OCI-LY3 (cell line): Measurements from ENCODE around the gene XXYLT1.

ENCODE experiments used
- H2AFZ ChIP-seq: fragments of 200-600, 300-600 bp; shearing (Covaris generic); 2 replicates; pipeline ENCODE4 v1.6.0; 2014; ENCODE audit warnings: antibody characterized with exemption, low read depth, low read length
- H3K27ac ChIP-seq: fragments of 200-600, 300-600 bp; sonication (generic); 2 replicates; pipeline ENCODE4 v1.5.1; 2014; ENCODE audit warnings: mild to moderate bottlenecking, low read length, moderate library complexity, mixed read lengths
- H3K27me3 ChIP-seq: fragments of 200-600, 300-600 bp; sonication (generic); 2 replicates; pipeline ENCODE4 v1.6.1; 2014; ENCODE audit warnings: low read depth, low read length, mixed read lengths
- H3K36me3 ChIP-seq: fragments of 200-600, 300-600 bp; sonication (generic); replicated peaks from 2 replicates; pipeline ENCODE3; 2014; ENCODE audit warnings: low read depth, low read length, mixed read lengths
- H3K4me1 ChIP-seq: fragments of 300-600, 200-600 bp; sonication (generic); 2 replicates; pipeline ENCODE4 v1.6.1; 2014; ENCODE audit warnings: low read length, mixed read lengths
- H3K4me2 ChIP-seq: fragments of 200-600, 300-600 bp; sonication (generic); 2 replicates; pipeline ENCODE4 v1.6.1; 2014; ENCODE audit warnings: low read length, mixed read lengths
- H3K4me3 ChIP-seq: fragments of 300-600, 200-600 bp; sonication (generic); 2 replicates; pipeline ENCODE4 v1.5.1; 2014; ENCODE audit warnings: antibody characterized with exemption, mild to moderate bottlenecking, low read length, moderate library complexity
- H3K79me2 ChIP-seq: fragments of 300-600, 200-600 bp; shearing (Covaris generic); 2 replicates; pipeline ENCODE4 v1.6.1; 2014; ENCODE audit warnings: mild to moderate bottlenecking, low read length, mixed read lengths
- H3K9ac ChIP-seq: fragments of 300-600, 200-600 bp; shearing (Covaris generic); 2 replicates; pipeline ENCODE4 v1.6.0; 2014; ENCODE audit warnings: mild to moderate bottlenecking, low read length, moderate library complexity
- H3K9me3 ChIP-seq: fragments of 200-600, 300-600 bp; shearing (Covaris generic); 2 replicates; pipeline ENCODE4 v1.6.1; 2014; ENCODE audit warnings: low read length, mixed read lengths; ENCODE audit not compliant: insufficient read depth
- H4K20me1 ChIP-seq: fragments of 200-600, 300-600 bp; sonication (generic); 2 replicates; pipeline ENCODE4 v1.6.1; 2016; ENCODE audit warnings: low read length, mixed read lengths; ENCODE audit not compliant: insufficient read depth
- EZH2phosphoT487 ChIP-seq: fragments of 200-600 bp; shearing (Covaris generic); IDR thresholded peaks from 2 replicates; pipeline ENCODE4 v1.6.1; 2018; ENCODE audit warnings: antibody characterized with exemption, mixed run types, low read depth
- TF ChIP-seq, protein P1 (sequence below): fragments of 200-600, 300-600 bp; sonication (generic); IDR thresholded peaks from 2 replicates; pipeline ENCODE4 v1.5.1; 2014; ENCODE audit warnings: antibody characterized with exemption, low read length, low read depth

Gene XXYLT1

DNA sequence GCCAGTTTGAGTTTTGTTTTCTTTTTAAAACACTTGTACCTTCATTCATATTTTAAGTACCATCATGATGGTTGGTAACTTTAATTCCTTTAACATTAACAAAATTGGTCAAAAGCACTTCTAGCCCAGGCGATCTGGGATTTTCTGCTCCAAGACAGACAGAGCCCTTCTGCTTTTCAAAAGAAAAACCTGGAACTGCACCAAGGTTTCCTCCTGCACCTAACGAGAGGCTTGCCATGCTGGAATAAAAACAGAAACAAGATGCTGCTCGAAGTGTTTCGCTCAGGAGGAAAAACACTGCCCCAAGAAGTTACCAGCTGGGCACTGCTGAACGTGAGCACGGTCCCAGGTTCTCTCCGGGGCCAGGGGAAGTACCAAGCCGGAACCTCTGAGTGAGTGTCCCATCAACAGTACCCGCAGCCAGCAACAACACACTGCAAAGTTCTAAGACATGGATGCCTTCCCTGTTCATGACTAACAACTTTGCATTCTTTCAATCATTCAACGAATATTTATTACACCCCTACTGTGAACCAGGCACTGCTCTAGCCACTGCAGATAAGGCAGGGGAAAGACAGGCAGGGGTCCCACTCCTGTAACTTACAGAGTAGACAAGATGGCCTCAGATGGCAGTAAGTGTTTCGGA is 98.8 kb downstream of the XXYLT1 start:
- Histone ChIP-seq H2AFZ (no peak overlapping the region), H3K79me2 (no peaks in the 10 kb centered on the region), H3K4me3 (no peak overlapping the region), H3K9ac (no peak overlapping the region), H3K9me3 (no peaks in the 10 kb centered on the region), H3K27ac (no peak overlapping the region), H3K36me3 (no peaks in the 10 kb centered on the region), H3K4me1 (peaks cover 16% of the 10 kb centered on the region), H4K20me1 (no peaks in the 10 kb centered on the region), H3K4me2 (no peak overlapping the region), H3K27me3 (no peaks in the 10 kb centered on the region)
- TF ChIP-seq, protein P1, sequence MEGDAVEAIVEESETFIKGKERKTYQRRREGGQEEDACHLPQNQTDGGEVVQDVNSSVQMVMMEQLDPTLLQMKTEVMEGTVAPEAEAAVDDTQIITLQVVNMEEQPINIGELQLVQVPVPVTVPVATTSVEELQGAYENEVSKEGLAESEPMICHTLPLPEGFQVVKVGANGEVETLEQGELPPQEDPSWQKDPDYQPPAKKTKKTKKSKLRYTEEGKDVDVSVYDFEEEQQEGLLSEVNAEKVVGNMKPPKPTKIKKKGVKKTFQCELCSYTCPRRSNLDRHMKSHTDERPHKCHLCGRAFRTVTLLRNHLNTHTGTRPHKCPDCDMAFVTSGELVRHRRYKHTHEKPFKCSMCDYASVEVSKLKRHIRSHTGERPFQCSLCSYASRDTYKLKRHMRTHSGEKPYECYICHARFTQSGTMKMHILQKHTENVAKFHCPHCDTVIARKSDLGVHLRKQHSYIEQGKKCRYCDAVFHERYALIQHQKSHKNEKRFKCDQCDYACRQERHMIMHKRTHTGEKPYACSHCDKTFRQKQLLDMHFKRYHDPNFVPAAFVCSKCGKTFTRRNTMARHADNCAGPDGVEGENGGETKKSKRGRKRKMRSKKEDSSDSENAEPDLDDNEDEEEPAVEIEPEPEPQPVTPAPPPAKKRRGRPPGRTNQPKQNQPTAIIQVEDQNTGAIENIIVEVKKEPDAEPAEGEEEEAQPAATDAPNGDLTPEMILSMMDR: no peak
- no peak for TF ChIP-seq EZH2phosphoT487

DNA sequence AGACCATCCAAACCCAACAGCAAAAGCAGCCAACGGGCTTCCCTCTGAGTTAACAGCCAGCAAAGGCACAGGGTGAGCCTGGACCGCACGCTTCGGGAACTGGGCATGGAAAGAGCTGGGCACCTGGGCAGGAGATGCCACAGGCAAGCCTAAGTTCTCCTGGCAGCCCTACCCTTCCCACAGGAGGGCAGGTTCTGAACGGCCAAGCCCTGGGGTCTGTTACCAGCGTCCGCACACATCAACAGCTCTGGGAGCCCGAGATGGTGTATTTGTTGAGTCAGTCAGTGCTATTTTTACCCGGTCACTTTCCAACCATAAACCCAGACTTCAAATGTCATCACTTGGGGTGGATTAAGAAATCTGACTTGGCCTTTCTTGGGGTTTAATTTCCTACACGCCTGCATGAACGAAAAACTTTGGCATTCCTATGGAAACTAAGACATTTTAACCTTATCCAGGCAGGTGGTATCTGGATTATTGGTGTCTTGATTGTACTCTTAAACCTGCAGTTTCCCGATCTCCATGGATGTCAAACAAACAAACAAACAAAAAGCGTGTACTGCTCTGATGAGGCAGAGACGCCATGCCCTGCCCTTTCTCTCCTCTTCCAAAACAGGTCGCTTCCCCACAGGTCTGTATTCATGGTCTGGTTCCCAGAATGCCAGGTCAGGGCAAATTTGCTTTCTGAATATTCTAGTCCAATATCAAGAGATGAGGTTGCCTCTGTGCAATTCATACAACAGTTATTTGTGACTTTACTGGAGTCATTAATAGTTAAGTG is 99.7 kb downstream of the XXYLT1 start:
- no peak overlapping the region for H2AFZ ChIP-seq
- H3K9ac ChIP-seq: no peak overlapping the region
- TF ChIP-seq EZH2phosphoT487: no peak
- H3K79me2 ChIP-seq: no peaks in the 10 kb centered on the region
- no peaks in the 10 kb centered on the region for H3K27me3 ChIP-seq
- H3K4me2 ChIP-seq: no peak overlapping the region
- no peaks in the 10 kb centered on the region for H3K9me3 ChIP-seq
- peaks cover 18% of the 10 kb centered on the region for H3K4me1 ChIP-seq
- no peak overlapping the region for H3K4me3 ChIP-seq
- no peaks in the 10 kb centered on the region for H3K36me3 ChIP-seq
- H3K27ac ChIP-seq: no peak overlapping the region
- H4K20me1 ChIP-seq: no peaks in the 10 kb centered on the region

DNA sequence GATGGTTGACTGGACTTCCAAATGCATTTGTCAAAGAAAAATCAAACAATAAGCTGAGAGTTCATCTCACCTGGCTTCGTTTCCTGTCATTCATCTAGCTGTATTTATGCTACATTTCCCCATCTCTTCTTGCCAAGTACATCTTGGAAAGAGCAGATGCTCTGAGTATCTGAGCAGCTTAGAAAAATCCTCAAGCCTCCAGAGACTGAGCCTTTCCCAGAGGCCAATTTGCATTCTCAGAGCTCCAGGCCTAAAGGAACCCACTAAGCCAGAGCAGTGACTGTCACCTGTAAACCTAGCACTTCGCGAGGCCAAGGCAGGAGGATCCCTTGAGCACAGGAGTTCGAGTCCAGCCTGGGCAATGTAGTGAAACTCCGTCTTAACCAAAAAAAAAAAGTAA is 100.5 kb downstream of the XXYLT1 start:
- no peak overlapping the region for H3K27ac ChIP-seq
- H3K4me1 ChIP-seq: peaks cover 25% of the 10 kb centered on the region
- H3K36me3 ChIP-seq: no peaks in the 10 kb centered on the region
- H3K4me3 ChIP-seq: no peak overlapping the region
- H3K27me3 ChIP-seq: no peaks in the 10 kb centered on the region
- no peak overlapping the region for H3K9ac ChIP-seq
- no peak overlapping the region for H3K4me2 ChIP-seq
- no peaks in the 10 kb centered on the region for H3K9me3 ChIP-seq
- H4K20me1 ChIP-seq: no peaks in the 10 kb centered on the region
- no peak overlapping the region for H2AFZ ChIP-seq
- H3K79me2 ChIP-seq: no peaks in the 10 kb centered on the region
- TF ChIP-seq, protein P1: no peak
- TF ChIP-seq EZH2phosphoT487: no peak

DNA sequence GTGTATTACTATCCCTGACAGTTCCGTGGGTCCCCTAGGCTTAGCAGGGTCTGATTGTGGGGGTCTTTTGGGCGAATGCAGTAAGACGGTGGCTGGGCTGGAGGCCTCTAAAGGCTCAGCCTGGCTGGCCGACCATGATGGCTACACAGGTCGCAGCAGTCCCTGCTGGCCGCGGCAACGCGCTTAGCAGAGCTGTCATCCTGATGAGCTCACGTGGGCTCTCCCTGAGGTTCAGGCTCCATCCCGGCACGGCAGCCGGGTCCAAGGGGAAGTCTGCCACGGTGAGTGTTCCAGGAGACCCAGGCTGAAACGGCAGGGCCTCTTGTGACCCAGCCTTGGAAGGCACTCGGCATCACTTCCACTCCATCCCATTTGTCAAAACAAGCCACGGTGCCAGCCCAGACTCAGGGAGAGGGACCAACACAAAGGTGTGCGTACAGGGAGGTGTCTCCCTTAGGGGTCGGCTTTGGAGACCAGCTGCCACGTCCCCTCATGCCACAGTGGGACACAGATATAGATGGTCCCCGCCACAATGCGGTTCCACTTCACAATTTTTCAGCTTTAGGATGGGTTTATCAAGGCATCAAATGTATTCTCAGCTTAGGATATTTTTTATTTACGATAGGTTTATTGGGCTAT is 101.8 kb downstream of the XXYLT1 start:
- Histone ChIP-seq H3K36me3 (no peaks in the 10 kb centered on the region), H3K27ac (no peak overlapping the region), H3K9ac (no peak overlapping the region), H3K4me1 (peaks cover 29% of the 10 kb centered on the region), H3K4me2 (no peak overlapping the region), H3K9me3 (no peaks in the 10 kb centered on the region), H4K20me1 (no peaks in the 10 kb centered on the region), H2AFZ (no peak overlapping the region), H3K27me3 (no peaks in the 10 kb centered on the region), H3K79me2 (no peaks in the 10 kb centered on the region), H3K4me3 (no peak overlapping the region)
- TF ChIP-seq, protein P1: no peak
- TF ChIP-seq EZH2phosphoT487: no peak
